Right lobe of liver (tissue), 4 donors: ENCODE results near the gene CD164L2.

ENCODE experiments used
- POLR2A ChIP-seq: fragments of 450-650 bp; IDR thresholded peaks from one replicate; pipeline ENCODE4 v1.6.1; 2017; ENCODE audit warnings: antibody characterized with exemption, mild to moderate bottlenecking
- TF ChIP-seq, protein P1 (sequence below), 4 donors: fragments of 200-600 bp in 3 of 4; fragments of 450-650 bp in 1 of 4; IDR thresholded peaks; one replicate each; pipeline versions ENCODE4 v1.5.1 to v1.8.0; 2016 to 2022; ENCODE audit warnings: antibody characterized with exemption in 4 of 4, mild to moderate bottlenecking in 2 of 4
- donor health status: DM: no; HTN: no; CAD: no.
- donor health status: DM: no; HTN: no; CAD: no.
- donor health status: DM: no; HTN: yes; CAD: no.

DNA sequence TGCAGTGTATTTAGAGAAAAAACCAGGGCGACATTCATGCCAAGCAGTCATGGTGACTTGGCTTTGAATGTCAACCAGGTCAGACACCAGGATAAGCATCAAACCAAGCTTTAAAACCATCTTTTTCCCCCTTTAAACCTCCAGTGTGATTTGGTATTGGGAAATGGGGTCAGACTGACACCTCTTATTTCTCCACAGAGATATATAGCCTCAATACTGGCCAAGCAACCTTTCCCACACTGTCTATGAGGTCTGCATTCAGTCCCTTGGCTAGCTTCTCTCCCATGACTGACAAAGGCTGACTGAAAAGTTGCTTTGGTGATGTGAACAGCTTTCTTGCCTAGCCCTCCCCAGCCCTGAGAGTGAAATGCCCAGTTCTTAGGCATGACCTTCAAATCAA is 31.0 kb upstream of the CD164L2 start:
- no peak for TF ChIP-seq POLR2A
- TF ChIP-seq, protein P1, sequence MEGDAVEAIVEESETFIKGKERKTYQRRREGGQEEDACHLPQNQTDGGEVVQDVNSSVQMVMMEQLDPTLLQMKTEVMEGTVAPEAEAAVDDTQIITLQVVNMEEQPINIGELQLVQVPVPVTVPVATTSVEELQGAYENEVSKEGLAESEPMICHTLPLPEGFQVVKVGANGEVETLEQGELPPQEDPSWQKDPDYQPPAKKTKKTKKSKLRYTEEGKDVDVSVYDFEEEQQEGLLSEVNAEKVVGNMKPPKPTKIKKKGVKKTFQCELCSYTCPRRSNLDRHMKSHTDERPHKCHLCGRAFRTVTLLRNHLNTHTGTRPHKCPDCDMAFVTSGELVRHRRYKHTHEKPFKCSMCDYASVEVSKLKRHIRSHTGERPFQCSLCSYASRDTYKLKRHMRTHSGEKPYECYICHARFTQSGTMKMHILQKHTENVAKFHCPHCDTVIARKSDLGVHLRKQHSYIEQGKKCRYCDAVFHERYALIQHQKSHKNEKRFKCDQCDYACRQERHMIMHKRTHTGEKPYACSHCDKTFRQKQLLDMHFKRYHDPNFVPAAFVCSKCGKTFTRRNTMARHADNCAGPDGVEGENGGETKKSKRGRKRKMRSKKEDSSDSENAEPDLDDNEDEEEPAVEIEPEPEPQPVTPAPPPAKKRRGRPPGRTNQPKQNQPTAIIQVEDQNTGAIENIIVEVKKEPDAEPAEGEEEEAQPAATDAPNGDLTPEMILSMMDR (IDR thresholded peaks at IDR 0.05), result no peak
